ENCODE data around the gene MTERF4. TPM values are rescaled to one million over a fixed set of nuclear protein-coding genes. Genes with fewer than 3 reads are reported as not detected.

The MTERF4 gene
- polyA plus RNA-seq, 1 donor from 2014 or later, result 142 TPM

- H2AFZ ChIP-seq (ENCODE audit: low read depth, low read length), result no peak overlapping the region
- no peaks in the 10 kb centered on the region for H3K9me3 ChIP-seq (ENCODE audit: low read length)
- TF ChIP-seq CTCF (IDR thresholded peaks at IDR 0.05; ENCODE audit: poor library complexity, severe bottlenecking) (no peak), TAF1 (IDR thresholded peaks at IDR 0.05; ENCODE audit: low read depth) (no peak), REST (IDR thresholded peaks at IDR 0.05; ENCODE audit: borderline replicate concordance) (no peak), MXI1 (conservative IDR thresholded peaks at IDR 0.05; ENCODE audit: poor library complexity, severe bottlenecking) (no peak)
- H3F3A ChIP-seq (ENCODE audit: insufficient read depth, low read length, poor library complexity, severe bottlenecking), result no peaks in the 10 kb centered on the region
- no peak overlapping the region for H3K9ac ChIP-seq (ENCODE audit: low read length)
- H3K79me2 ChIP-seq (replicated peaks; ENCODE audit: insufficient read depth, low read length), result no peaks in the 10 kb centered on the region
- H3K4me3 ChIP-seq (ENCODE audit: low read length), result no peak overlapping the region
- no peak overlapping the region for H3K27ac ChIP-seq (ENCODE audit: low read length)
- H3K27me3 ChIP-seq (ENCODE audit: insufficient read depth, low read depth, low read length), result no peaks in the 10 kb centered on the region
- H3K4me2 ChIP-seq (ENCODE audit: low read length), result no peak overlapping the region
- H3K36me3 ChIP-seq (ENCODE audit: insufficient read depth, low read length), result no peaks in the 10 kb centered on the region
- H3K9me2 ChIP-seq (ENCODE audit: insufficient read depth, low read length), result no peaks in the 10 kb centered on the region
- no peaks in the 10 kb centered on the region for H4K20me1 ChIP-seq (ENCODE audit: insufficient read depth)
These were observed 40.5 kb upstream of the MTERF4 start for GRCh38 chr2:241142593-241142992.

- Histone ChIP-seq H3K9me2 (ENCODE audit: insufficient read depth, low read length) (no peaks in the 10 kb centered on the region), H3K4me3 (ENCODE audit: low read length) (no peak overlapping the region), H3K4me2 (ENCODE audit: low read length) (no peak overlapping the region), H3K27me3 (ENCODE audit: insufficient read depth, low read depth, low read length) (no peaks in the 10 kb centered on the region), H3K36me3 (ENCODE audit: insufficient read depth, low read length) (no peaks in the 10 kb centered on the region), H3K9ac (ENCODE audit: low read length) (no peak overlapping the region), H4K20me1 (ENCODE audit: insufficient read depth) (no peaks in the 10 kb centered on the region), H3K79me2 (replicated peaks; ENCODE audit: insufficient read depth, low read length) (no peaks in the 10 kb centered on the region), H3K27ac (ENCODE audit: low read length) (no peak overlapping the region), H2AFZ (ENCODE audit: low read depth, low read length) (no peak overlapping the region), H3K9me3 (ENCODE audit: low read length) (no peaks in the 10 kb centered on the region), H3F3A (ENCODE audit: insufficient read depth, low read length, poor library complexity, severe bottlenecking) (no peaks in the 10 kb centered on the region)
- TF ChIP-seq MXI1 (conservative IDR thresholded peaks at IDR 0.05; ENCODE audit: poor library complexity, severe bottlenecking) (no peak), REST (IDR thresholded peaks at IDR 0.05; ENCODE audit: borderline replicate concordance) (no peak), SMC3 (conservative IDR thresholded peaks at IDR 0.05; ENCODE audit: poor library complexity) (no peak), CTCF (IDR thresholded peaks at IDR 0.05; ENCODE audit: poor library complexity, severe bottlenecking) (no peak), EP300 (conservative IDR thresholded peaks at IDR 0.05; ENCODE audit: poor library complexity, severe bottlenecking) (no peak), POLR2AphosphoS5 (IDR thresholded peaks at IDR 0.05) (no peak), EZH2 (IDR thresholded peaks at IDR 0.05; ENCODE audit: borderline replicate concordance, insufficient read depth, low read length, poor library complexity, severe bottlenecking) (no peak), RAD21 (conservative IDR thresholded peaks at IDR 0.05) (no peak), TAF1 (IDR thresholded peaks at IDR 0.05; ENCODE audit: low read depth) (no peak)
These were observed 40.0 kb upstream of the MTERF4 start for GRCh38 chr2:241142063-241142462.
